Neural cell (in vitro differentiated cells): ENCODE measurements around the gene TMA7B. TPM values are rescaled to one million over a fixed set of nuclear protein-coding genes. Genes with fewer than 3 reads are reported as not detected.

Experiments used
- H2AFZ ChIP-seq: fragments of 200-600, 300-800 bp; sonication (generic), shearing (Covaris generic); 2 replicates; pipeline ENCODE4 v1.6.0; 2014; ENCODE audit warnings: low read depth, mild to moderate bottlenecking, antibody characterized with exemption, low read length, moderate library complexity
- H3F3A ChIP-seq: fragments of 200-600 bp; shearing (Covaris generic); 2 replicates; pipeline ENCODE4 v1.6.1; 2016; ENCODE audit warnings: mild to moderate bottlenecking, moderate library complexity, mixed read lengths, antibody characterized with exemption, low read length; ENCODE audit not compliant: insufficient read depth, poor library complexity, severe bottlenecking
- H3K27ac ChIP-seq: fragments of 200-600, 300-800 bp; sonication (generic), shearing (Covaris generic); 2 replicates; pipeline ENCODE4 v1.5.1; 2014; ENCODE audit warnings: mild to moderate bottlenecking, low read length, moderate library complexity
- H3K27me3 ChIP-seq: fragments of 300-800, 200-600 bp; sonication (generic), shearing (Covaris generic); 2 replicates; pipeline ENCODE4 v1.6.0; 2014; ENCODE audit warnings: mild to moderate bottlenecking, low read depth, low read length, moderate library complexity; ENCODE audit not compliant: insufficient read depth
- H3K36me3 ChIP-seq: fragments of 300-800, 200-600 bp; sonication (generic), shearing (Covaris generic); 2 replicates; pipeline ENCODE4 v1.5.1; 2014; ENCODE audit warnings: mild to moderate bottlenecking, antibody characterized with exemption, low read length, moderate library complexity; ENCODE audit not compliant: insufficient read depth
- H3K4me2 ChIP-seq: fragments of 300-800, 200-600 bp; sonication (generic), shearing (Covaris generic); 2 replicates; pipeline ENCODE4 v1.6.0; 2014; ENCODE audit warnings: mild to moderate bottlenecking, low read length
- H3K4me3 ChIP-seq: fragments of 300-800, 200-600 bp; sonication (generic), shearing (Covaris generic); 2 replicates; pipeline ENCODE4 v1.5.1; 2014; ENCODE audit warnings: mild to moderate bottlenecking, low read length, moderate library complexity
- H3K79me2 ChIP-seq: fragments of 200-600 bp; shearing (Covaris generic); replicated peaks from 2 replicates; pipeline ENCODE4 v1.6.0; 2014; ENCODE audit warnings: mild to moderate bottlenecking, low read length, moderate library complexity; ENCODE audit not compliant: insufficient read depth
- H3K9ac ChIP-seq: fragments of 300-800, 200-600 bp; sonication (generic), shearing (Covaris generic); 2 replicates; pipeline ENCODE4 v1.6.1; 2016; ENCODE audit warnings: mild to moderate bottlenecking, low read length, mixed read lengths
- H3K9me2 ChIP-seq: fragments of 200-600 bp; shearing (Covaris generic); 2 replicates; pipeline ENCODE4 v1.6.1; 2016; ENCODE audit warnings: mild to moderate bottlenecking, low read length, mixed read lengths; ENCODE audit not compliant: insufficient read depth
- H3K9me3 ChIP-seq: fragments of 200-600, 300-800 bp; sonication (generic), shearing (Covaris generic); 2 replicates; pipeline ENCODE4 v1.6.1; 2016; ENCODE audit warnings: mild to moderate bottlenecking, mixed run types, low read length, moderate library complexity, mixed read lengths
- H4K20me1 ChIP-seq: fragments of 200-600 bp; shearing (Covaris generic); 2 replicates; pipeline ENCODE4 v1.6.1; 2016; ENCODE audit warnings: mild to moderate bottlenecking, mixed run types; ENCODE audit not compliant: insufficient read depth
- EP300 ChIP-seq: fragments of 450-650 bp; conservative IDR thresholded peaks from 2 replicates; pipeline ENCODE4 v1.6.1; 2014; ENCODE audit warnings: antibody characterized with exemption, mild to moderate bottlenecking, moderate library complexity; ENCODE audit not compliant: poor library complexity, severe bottlenecking
- EZH2 ChIP-seq: fragments of 200-600, 300-800 bp; shearing (Covaris generic), sonication (generic); IDR thresholded peaks from 2 replicates; pipeline ENCODE4 v1.6.1; 2014; ENCODE audit warnings: antibody characterized with exemption, low read length, borderline replicate concordance, mild to moderate bottlenecking; ENCODE audit not compliant: insufficient read depth, poor library complexity, severe bottlenecking
- MXI1 ChIP-seq: fragments of 450-650 bp; conservative IDR thresholded peaks from 2 replicates; pipeline ENCODE4 v1.6.1; 2014; ENCODE audit warnings: antibody characterized with exemption, mild to moderate bottlenecking; ENCODE audit not compliant: poor library complexity, severe bottlenecking
- POLR2AphosphoS5 ChIP-seq: IDR thresholded peaks from 2 replicates; pipeline ENCODE4 v1.6.1; 2012
- RAD21 ChIP-seq: fragments of 450-650 bp; conservative IDR thresholded peaks from 2 replicates; pipeline ENCODE4 v1.6.1; 2014; ENCODE audit warnings: antibody characterized with exemption, mild to moderate bottlenecking, moderate library complexity
- SMC3 ChIP-seq: fragments of 450-650 bp; conservative IDR thresholded peaks from 2 replicates; pipeline ENCODE4 v1.6.1; 2014; ENCODE audit warnings: antibody characterized with exemption, mild to moderate bottlenecking, moderate library complexity; ENCODE audit not compliant: poor library complexity
- TAF1 ChIP-seq: IDR thresholded peaks from 2 replicates; pipeline ENCODE4 v1.6.1; 2012; ENCODE audit warnings: low read depth
- polyA plus RNA-seq: library from polyadenylated mRNA; depleted of rRNA; stranded (reverse); fragments of >200 nt; gene quantifications from 2 replicates; pipeline ENCODE4 v1.2.3, GENCODE V29; 2014
- TF ChIP-seq, protein P1 (sequence below): fragments of 450-650 bp; IDR thresholded peaks from 2 replicates; pipeline ENCODE4 v1.5.1; 2014; ENCODE audit warnings: antibody characterized with exemption, mild to moderate bottlenecking, moderate library complexity; ENCODE audit not compliant: poor library complexity, severe bottlenecking
- TF ChIP-seq, protein P2 (sequence below): IDR thresholded peaks from 2 replicates; pipeline ENCODE4 v1.6.1; 2012; ENCODE audit warnings: borderline replicate concordance

TMA7B gene
- polyA plus RNA-seq, 1 donor from 2014 or later: not detected

GRCh38 chr22:39962071-39962470 is 1.9 kb downstream of the TMA7B start:
- no peak overlapping the region for H3K4me2 ChIP-seq
- no peak for TF ChIP-seq RAD21
- no peak for TF ChIP-seq TAF1
- H3K27ac ChIP-seq: no peak overlapping the region
- H3K9ac ChIP-seq: no peak overlapping the region
- H3K9me3 ChIP-seq: no peaks in the 10 kb centered on the region
- no peaks in the 10 kb centered on the region for H3K27me3 ChIP-seq
- H3K79me2 ChIP-seq: no peaks in the 10 kb centered on the region
- H3K9me2 ChIP-seq: no peaks in the 10 kb centered on the region
- H4K20me1 ChIP-seq: no peaks in the 10 kb centered on the region
- no peak overlapping the region for H2AFZ ChIP-seq
- H3K36me3 ChIP-seq: no peaks in the 10 kb centered on the region
- H3K4me3 ChIP-seq: no peak overlapping the region
- no peaks in the 10 kb centered on the region for H3F3A ChIP-seq

GRCh38 chr22:39965748-39966147 is 5.6 kb downstream of the TMA7B start:
- H3F3A ChIP-seq: no peaks in the 10 kb centered on the region
- H4K20me1 ChIP-seq: no peaks in the 10 kb centered on the region
- no peaks in the 10 kb centered on the region for H3K36me3 ChIP-seq
- H3K27ac ChIP-seq: no peak overlapping the region
- no peaks in the 10 kb centered on the region for H3K27me3 ChIP-seq
- H3K79me2 ChIP-seq: no peaks in the 10 kb centered on the region
- no peak overlapping the region for H3K4me3 ChIP-seq
- TF ChIP-seq EZH2: no peak
- TF ChIP-seq POLR2AphosphoS5: no peak
- no peak for TF ChIP-seq MXI1
- TF ChIP-seq, protein P1, sequence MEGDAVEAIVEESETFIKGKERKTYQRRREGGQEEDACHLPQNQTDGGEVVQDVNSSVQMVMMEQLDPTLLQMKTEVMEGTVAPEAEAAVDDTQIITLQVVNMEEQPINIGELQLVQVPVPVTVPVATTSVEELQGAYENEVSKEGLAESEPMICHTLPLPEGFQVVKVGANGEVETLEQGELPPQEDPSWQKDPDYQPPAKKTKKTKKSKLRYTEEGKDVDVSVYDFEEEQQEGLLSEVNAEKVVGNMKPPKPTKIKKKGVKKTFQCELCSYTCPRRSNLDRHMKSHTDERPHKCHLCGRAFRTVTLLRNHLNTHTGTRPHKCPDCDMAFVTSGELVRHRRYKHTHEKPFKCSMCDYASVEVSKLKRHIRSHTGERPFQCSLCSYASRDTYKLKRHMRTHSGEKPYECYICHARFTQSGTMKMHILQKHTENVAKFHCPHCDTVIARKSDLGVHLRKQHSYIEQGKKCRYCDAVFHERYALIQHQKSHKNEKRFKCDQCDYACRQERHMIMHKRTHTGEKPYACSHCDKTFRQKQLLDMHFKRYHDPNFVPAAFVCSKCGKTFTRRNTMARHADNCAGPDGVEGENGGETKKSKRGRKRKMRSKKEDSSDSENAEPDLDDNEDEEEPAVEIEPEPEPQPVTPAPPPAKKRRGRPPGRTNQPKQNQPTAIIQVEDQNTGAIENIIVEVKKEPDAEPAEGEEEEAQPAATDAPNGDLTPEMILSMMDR: no peak
- TF ChIP-seq EP300: no peak
- no peak for TF ChIP-seq RAD21
- no peak for TF ChIP-seq SMC3
- no peak for TF ChIP-seq TAF1
- TF ChIP-seq, protein P2, sequence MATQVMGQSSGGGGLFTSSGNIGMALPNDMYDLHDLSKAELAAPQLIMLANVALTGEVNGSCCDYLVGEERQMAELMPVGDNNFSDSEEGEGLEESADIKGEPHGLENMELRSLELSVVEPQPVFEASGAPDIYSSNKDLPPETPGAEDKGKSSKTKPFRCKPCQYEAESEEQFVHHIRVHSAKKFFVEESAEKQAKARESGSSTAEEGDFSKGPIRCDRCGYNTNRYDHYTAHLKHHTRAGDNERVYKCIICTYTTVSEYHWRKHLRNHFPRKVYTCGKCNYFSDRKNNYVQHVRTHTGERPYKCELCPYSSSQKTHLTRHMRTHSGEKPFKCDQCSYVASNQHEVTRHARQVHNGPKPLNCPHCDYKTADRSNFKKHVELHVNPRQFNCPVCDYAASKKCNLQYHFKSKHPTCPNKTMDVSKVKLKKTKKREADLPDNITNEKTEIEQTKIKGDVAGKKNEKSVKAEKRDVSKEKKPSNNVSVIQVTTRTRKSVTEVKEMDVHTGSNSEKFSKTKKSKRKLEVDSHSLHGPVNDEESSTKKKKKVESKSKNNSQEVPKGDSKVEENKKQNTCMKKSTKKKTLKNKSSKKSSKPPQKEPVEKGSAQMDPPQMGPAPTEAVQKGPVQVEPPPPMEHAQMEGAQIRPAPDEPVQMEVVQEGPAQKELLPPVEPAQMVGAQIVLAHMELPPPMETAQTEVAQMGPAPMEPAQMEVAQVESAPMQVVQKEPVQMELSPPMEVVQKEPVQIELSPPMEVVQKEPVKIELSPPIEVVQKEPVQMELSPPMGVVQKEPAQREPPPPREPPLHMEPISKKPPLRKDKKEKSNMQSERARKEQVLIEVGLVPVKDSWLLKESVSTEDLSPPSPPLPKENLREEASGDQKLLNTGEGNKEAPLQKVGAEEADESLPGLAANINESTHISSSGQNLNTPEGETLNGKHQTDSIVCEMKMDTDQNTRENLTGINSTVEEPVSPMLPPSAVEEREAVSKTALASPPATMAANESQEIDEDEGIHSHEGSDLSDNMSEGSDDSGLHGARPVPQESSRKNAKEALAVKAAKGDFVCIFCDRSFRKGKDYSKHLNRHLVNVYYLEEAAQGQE: no peak
- H3K4me2 ChIP-seq: no peak overlapping the region
- no peak overlapping the region for H2AFZ ChIP-seq
- H3K9me2 ChIP-seq: no peaks in the 10 kb centered on the region
- no peak overlapping the region for H3K9ac ChIP-seq
- no peaks in the 10 kb centered on the region for H3K9me3 ChIP-seq

- TF ChIP-seq RAD21 (no peak), TAF1 (no peak), SMC3 (no peak), EP300 (no peak), EZH2 (no peak), MXI1 (no peak), POLR2AphosphoS5 (no peak)
- TF ChIP-seq, protein P2: no peak
- TF ChIP-seq, protein P1: no peak
- H3K4me2 ChIP-seq: no peak overlapping the region
Observed at GRCh38 chr22:39966470-39966869, 6.3 kb downstream of the TMA7B start.

More at GRCh38 chr22:39966470-39966869, 6.3 kb downstream of the TMA7B start:
- no peaks in the 10 kb centered on the region for H3K9me3 ChIP-seq
- H3K27ac ChIP-seq: no peak overlapping the region
- no peak overlapping the region for H3K4me3 ChIP-seq
- no peak overlapping the region for H3K9ac ChIP-seq
- H4K20me1 ChIP-seq: no peaks in the 10 kb centered on the region
- no peaks in the 10 kb centered on the region for H3K36me3 ChIP-seq
- H3F3A ChIP-seq: no peaks in the 10 kb centered on the region
- no peaks in the 10 kb centered on the region for H3K79me2 ChIP-seq
- no peak overlapping the region for H2AFZ ChIP-seq
- no peaks in the 10 kb centered on the region for H3K9me2 ChIP-seq
- no peaks in the 10 kb centered on the region for H3K27me3 ChIP-seq
